GM12878 (cell line): ENCODE results near the gene ATF4. TPM values are rescaled to one million over a fixed set of nuclear protein-coding genes. Genes with fewer than 3 reads are reported as not detected.

Experiments used
- ATAC-seq: fragments of 200-7000 bp; cut with Tn5 transposase; 3 replicates; pipeline ENCODE4 v1.9.1; 2020; ENCODE audit warnings: mild to moderate bottlenecking, moderate library complexity
- BruUV-seq: library from RNA; stranded (reverse); fragments of 400-500 nt; replicated peaks from 2 replicates; lab custom pipeline; 2021; lab: Mats Ljungman, UMichigan
- CTCF ChIA-PET: fragments of 300-600 bp; sonication (Branson Sonifier 250); formaldehyde crosslinking; extraction: SDS; loops from one replicate; lab custom pipeline; 2021; ENCODE audit warnings: inconsistent platforms; lab: Yijun Ruan, JAX
- POLR2A ChIA-PET: fragments of 350-600 bp; formaldehyde crosslinking; extraction: SDS; loops from one replicate; lab custom pipeline; 2021; ENCODE audit warnings: inconsistent platforms; lab: Charles Lee
- RAD21 ChIA-PET: fragments of 300-600 bp; sonication (Branson Sonifier 250); formaldehyde crosslinking; loops from one replicate; lab custom pipeline; 2023; ENCODE audit warnings: antibody characterized with exemption; ENCODE audit not compliant: unreplicated experiment; lab: Charles Lee
- SMC1A ChIA-PET: fragments of 300-600 bp; sonication (Branson Sonifier 250); formaldehyde crosslinking; loops from one replicate; lab custom pipeline; 2023; ENCODE audit not compliant: unreplicated experiment, uncharacterized antibody; lab: Charles Lee
- DNase-seq: peaks from one replicate; pipeline ENCODE4 v3.0.0-alpha.2; 2011; ENCODE audit warnings: low read depth, low spot score
- FAIRE-seq: peaks from 3 replicates; lab custom pipeline; 2011; peaks lifted over from hg19 to GRCh38; lab: Jason Lieb, UNC
- H2AFZ ChIP-seq: 2 replicates; pipeline ENCODE4 v1.6.0; 2011; ENCODE audit warnings: low read depth, low read length, control low read depth; ENCODE audit not compliant: control insufficient read depth
- H3K27ac ChIP-seq: 2 replicates; pipeline ENCODE4 v1.5.1; 2011; ENCODE audit warnings: control low read depth; ENCODE audit not compliant: control insufficient read depth, insufficient read depth
- H3K27me3 ChIP-seq, 2 experiments: replicated peaks in 1 of 2; 2 replicates each; pipeline versions ENCODE4 v1.6.0 to v1.6.1; 2011; ENCODE audit warnings: low read length in 1 of 2; ENCODE audit not compliant: control insufficient read depth in 2 of 2, insufficient read depth in 2 of 2
- H3K36me3 ChIP-seq, 2 experiments: 2 replicates each; pipeline ENCODE4 v1.5.1; 2011; ENCODE audit warnings: low read length in 1 of 2; ENCODE audit not compliant: control insufficient read depth in 2 of 2, insufficient read depth in 2 of 2
- H3K4me1 ChIP-seq: 2 replicates; pipeline ENCODE4 v1.6.1; 2011; ENCODE audit warnings: mild to moderate bottlenecking, low read length, moderate library complexity, mixed read lengths; ENCODE audit not compliant: control insufficient read depth, insufficient read depth
- H3K4me2 ChIP-seq: 2 replicates; pipeline ENCODE4 v1.6.0; 2011; ENCODE audit warnings: control low read depth; ENCODE audit not compliant: control insufficient read depth, insufficient read depth
- H3K4me3 ChIP-seq: fragments of 200-600 bp; sonication (generic); 2 replicates; pipeline ENCODE4 v1.5.1; 2016
- H3K79me2 ChIP-seq: 2 replicates; pipeline ENCODE4 v1.6.0; 2011; ENCODE audit warnings: low read length; ENCODE audit not compliant: control insufficient read depth, insufficient read depth
- H3K9ac ChIP-seq: 2 replicates; pipeline ENCODE4 v1.8.0; 2011; ENCODE audit warnings: low read length, control low read depth, mixed read lengths; ENCODE audit not compliant: control insufficient read depth, insufficient read depth
- H3K9me3 ChIP-seq: replicated peaks from 3 replicates; pipeline ENCODE4 v1.5.1; 2011; ENCODE audit warnings: mild to moderate bottlenecking, low read length; ENCODE audit not compliant: control insufficient read depth, insufficient read depth
- H4K20me1 ChIP-seq: 2 replicates; pipeline ENCODE4 v1.6.0; 2011; ENCODE audit not compliant: control insufficient read depth, insufficient read depth
- NFIC ChIP-seq: IDR thresholded peaks from 2 replicates; pipeline ENCODE4 v1.6.1; 2012; ENCODE audit warnings: low read depth, mild to moderate bottlenecking, inconsistent platforms, low read length, moderate library complexity
- NFYA ChIP-seq: IDR thresholded peaks from 2 replicates; pipeline ENCODE4 v1.6.1; 2011; ENCODE audit warnings: low read depth, mild to moderate bottlenecking, low read length, improper control_type of control experiment, borderline replicate concordance
- SMARCA5 ChIP-seq: fragments of 450-650 bp; IDR thresholded peaks from 2 replicates; pipeline ENCODE4 v1.6.1; 2017; ENCODE audit warnings: mild to moderate bottlenecking
- STAT3 ChIP-seq: IDR thresholded peaks from 2 replicates; pipeline ENCODE4 v1.6.1; 2011; ENCODE audit warnings: low read depth, low read length, improper control_type of control experiment
- TBL1XR1 ChIP-seq: IDR thresholded peaks from 2 replicates; pipeline ENCODE4 v1.6.1; 2012; ENCODE audit warnings: low read depth, low read length, improper control_type of control experiment
- whole genome bisulfite sequencing: methylation state at CpG from one replicate; pipeline ENCODE4 v1.1.6; 2016; ENCODE audit warnings: low lambda C conversion rate; ENCODE audit not compliant: insufficient replicate concordance, insufficient coverage; ENCODE audit errors: missing lambda C conversion rate; 5-methylcytosine and 5-hydroxymethylcytosine counted together
- in situ Hi-C: fragments of 300-500 bp; cut with MboI; formaldehyde crosslinking; loops from 9 replicates; pipeline ENCODE4 v1.14.3; 2018; ENCODE audit warnings: mixed read lengths
- intact Hi-C: fragments of 100-400 bp; cut with micrococcal nuclease; formaldehyde crosslinking; loops from one replicate; pipeline ENCODE4 v1.14.2; 2022; ENCODE audit not compliant: unreplicated experiment
- polyA plus RNA-seq, 11 experiments: library from polyadenylated mRNA; depleted of rRNA in 4 of 11; unstranded in 6 of 11; stranded (reverse) in 5 of 11; fragments of >200 nt; fragmentation: Nextera tagmentation in 4 of 11; fragmentation: Illumina TruSeq in 1 of 11; extraction: Ambion mirVana in 4 of 11; extraction: Trizol in 1 of 11; gene quantifications; 1 replicate in 1 of 11; 2 replicates in 10 of 11; pipeline versions ENCODE4 v1.2.1 to v1.2.3, GENCODE V29; 2011 to 2016; ENCODE audit warnings: inconsistent platforms in 2 of 11, missing spikeins in 2 of 11, low read depth in 1 of 11
- total RNA-seq, 4 experiments: library from RNA; depleted of rRNA in 3 of 4; stranded (reverse); fragments of >200 nt in 3 of 4; fragmentation: Illumina TruSeq in 1 of 4; extraction: Trizol in 1 of 4; gene quantifications; 2 replicates each; pipeline versions ENCODE4 v1.2.1 to v1.2.3, GENCODE V29; 2013 to 2021
- TF ChIP-seq, protein P1 (sequence below), 3 experiments: IDR thresholded peaks in 2 of 3; conservative IDR thresholded peaks in 1 of 3; 2 replicates each; pipeline ENCODE4 v1.5.1; 2011; ENCODE audit warnings: low read depth in 3 of 3, low read length in 3 of 3, mild to moderate bottlenecking in 3 of 3, control low read depth in 2 of 3, moderate library complexity in 2 of 3, inconsistent platforms in 1 of 3, mixed read lengths in 1 of 3; ENCODE audit not compliant: control insufficient read depth in 2 of 3, insufficient read depth in 1 of 3; ENCODE audit errors: extremely low read depth in 1 of 3
- TF ChIP-seq, protein P2 (sequence below): fragments of 450-650 bp; IDR thresholded peaks from 2 replicates; pipeline ENCODE4 v1.6.1; 2017; ENCODE audit warnings: antibody characterized with exemption, mild to moderate bottlenecking, moderate library complexity

Gene ATF4
- total and polyA plus RNA-seq, 10 of the 15 experiments (the other 5 are each of a cell fraction or from before 2014, with no cell fraction given), result 88.3 to 605 (median 320) TPM

DNA sequence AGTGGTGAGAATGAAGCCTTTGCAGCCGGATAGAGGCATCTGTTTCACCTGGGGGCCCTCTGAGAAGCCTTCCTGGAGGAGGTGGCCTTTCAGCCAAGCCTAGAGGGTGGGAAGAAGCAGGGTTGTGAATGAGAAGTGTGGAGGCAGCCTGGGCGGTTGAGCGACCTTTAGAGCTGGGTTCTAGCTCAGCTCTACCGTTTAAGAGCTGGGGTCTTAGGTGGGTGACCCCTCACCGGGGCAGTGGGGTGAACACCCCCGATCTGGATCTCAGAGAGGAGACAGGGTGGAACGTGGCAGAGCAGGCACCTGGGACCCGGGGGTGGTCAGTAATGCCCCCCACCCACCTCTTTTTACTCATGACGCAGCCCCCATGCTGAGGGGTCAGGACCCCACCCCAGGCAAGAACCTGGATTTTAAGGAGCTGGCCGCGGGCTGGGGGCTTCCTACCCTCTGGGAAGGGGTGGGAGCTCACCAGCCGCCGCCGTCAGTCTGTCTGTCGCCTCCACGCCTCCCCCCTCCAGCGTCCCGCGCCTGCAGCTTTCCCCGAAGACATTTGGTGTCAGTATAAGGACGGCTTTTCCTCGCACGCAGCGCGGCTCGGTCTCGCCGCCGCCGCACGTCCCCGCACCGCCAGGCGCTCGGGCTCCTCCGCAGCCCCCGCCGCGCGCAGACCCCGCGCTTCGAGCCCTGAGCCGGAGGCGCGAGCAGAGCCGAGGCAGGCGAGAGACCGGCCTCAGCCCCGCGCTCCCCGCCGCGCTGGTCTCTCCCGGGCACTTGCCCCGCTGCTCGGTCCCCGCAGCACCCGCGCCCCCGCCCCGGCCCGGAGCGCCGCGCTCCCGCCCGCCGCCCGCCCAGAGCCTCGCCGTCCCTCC, 36.8 kb downstream of the ATF4 start:
- Histone ChIP-seq H3K9ac (no peak overlapping the region), H2AFZ (no peak overlapping the region), H3K36me3 (no peaks in the 10 kb centered on the region), H3K4me1 (no peaks in the 10 kb centered on the region), H3K4me3 (no peak overlapping the region), H3K27me3 (peaks cover 7 to 13% of the 10 kb centered on the region in 2 experiments; a peak in 3 of 4 replicates), H3K9me3 (no peaks in the 10 kb centered on the region), H3K79me2 (no peaks in the 10 kb centered on the region), H3K4me2 (no peak overlapping the region), H3K27ac (no peak overlapping the region), H4K20me1 (no peaks in the 10 kb centered on the region)
- no peak for DNase-seq
- WGBS, result 53% methylated on average over 37 of the region's 72 CpGs
- 0 out of 3 replicates have a peak, but pooled peaks have one; percentile 22 for ATAC-seq
- ChIA-PET POLR2A (no interaction called here), SMC1A (interaction anchor here (3.0 kb wide), 1 partner anchor 467 kb away, joined by 11 read pairs; no protein-coding TSS in a partner anchor), RAD21 (interaction anchor here (1.0 kb wide), 1 partner anchor 467 kb away, joined by 3 read pairs; no protein-coding TSS in a partner anchor), CTCF (interaction anchor here (2.4 kb wide), 1 partner anchor 468 kb away, joined by 23 read pairs; no protein-coding TSS in a partner anchor)
- BruUV-seq, result no TSS peak
- in situ Hi-C loops (no loop called here), intact Hi-C loops (loop anchor here (5.0 kb wide), 1 partner anchor 465 kb away; no protein-coding TSS in a partner anchor)
- TF ChIP-seq, protein P1, sequence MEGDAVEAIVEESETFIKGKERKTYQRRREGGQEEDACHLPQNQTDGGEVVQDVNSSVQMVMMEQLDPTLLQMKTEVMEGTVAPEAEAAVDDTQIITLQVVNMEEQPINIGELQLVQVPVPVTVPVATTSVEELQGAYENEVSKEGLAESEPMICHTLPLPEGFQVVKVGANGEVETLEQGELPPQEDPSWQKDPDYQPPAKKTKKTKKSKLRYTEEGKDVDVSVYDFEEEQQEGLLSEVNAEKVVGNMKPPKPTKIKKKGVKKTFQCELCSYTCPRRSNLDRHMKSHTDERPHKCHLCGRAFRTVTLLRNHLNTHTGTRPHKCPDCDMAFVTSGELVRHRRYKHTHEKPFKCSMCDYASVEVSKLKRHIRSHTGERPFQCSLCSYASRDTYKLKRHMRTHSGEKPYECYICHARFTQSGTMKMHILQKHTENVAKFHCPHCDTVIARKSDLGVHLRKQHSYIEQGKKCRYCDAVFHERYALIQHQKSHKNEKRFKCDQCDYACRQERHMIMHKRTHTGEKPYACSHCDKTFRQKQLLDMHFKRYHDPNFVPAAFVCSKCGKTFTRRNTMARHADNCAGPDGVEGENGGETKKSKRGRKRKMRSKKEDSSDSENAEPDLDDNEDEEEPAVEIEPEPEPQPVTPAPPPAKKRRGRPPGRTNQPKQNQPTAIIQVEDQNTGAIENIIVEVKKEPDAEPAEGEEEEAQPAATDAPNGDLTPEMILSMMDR (IDR thresholded peaks at IDR 0.05 in 2 of 3, conservative IDR thresholded peaks at IDR 0.05 in 1 of 3; ENCODE audit: control insufficient read depth in 2 of 3, extremely low read depth in 1 of 3, insufficient read depth in 1 of 3, low read depth in 3 of 3, low read length in 3 of 3), result peak in 1 of 3 experiments; percentile 22; a peak in 1 of 6 replicates
- TF ChIP-seq NFIC (no peak), STAT3 (no peak), TBL1XR1 (no peak), SMARCA5 (no peak), NFYA (no peak)
- TF ChIP-seq, protein P2, sequence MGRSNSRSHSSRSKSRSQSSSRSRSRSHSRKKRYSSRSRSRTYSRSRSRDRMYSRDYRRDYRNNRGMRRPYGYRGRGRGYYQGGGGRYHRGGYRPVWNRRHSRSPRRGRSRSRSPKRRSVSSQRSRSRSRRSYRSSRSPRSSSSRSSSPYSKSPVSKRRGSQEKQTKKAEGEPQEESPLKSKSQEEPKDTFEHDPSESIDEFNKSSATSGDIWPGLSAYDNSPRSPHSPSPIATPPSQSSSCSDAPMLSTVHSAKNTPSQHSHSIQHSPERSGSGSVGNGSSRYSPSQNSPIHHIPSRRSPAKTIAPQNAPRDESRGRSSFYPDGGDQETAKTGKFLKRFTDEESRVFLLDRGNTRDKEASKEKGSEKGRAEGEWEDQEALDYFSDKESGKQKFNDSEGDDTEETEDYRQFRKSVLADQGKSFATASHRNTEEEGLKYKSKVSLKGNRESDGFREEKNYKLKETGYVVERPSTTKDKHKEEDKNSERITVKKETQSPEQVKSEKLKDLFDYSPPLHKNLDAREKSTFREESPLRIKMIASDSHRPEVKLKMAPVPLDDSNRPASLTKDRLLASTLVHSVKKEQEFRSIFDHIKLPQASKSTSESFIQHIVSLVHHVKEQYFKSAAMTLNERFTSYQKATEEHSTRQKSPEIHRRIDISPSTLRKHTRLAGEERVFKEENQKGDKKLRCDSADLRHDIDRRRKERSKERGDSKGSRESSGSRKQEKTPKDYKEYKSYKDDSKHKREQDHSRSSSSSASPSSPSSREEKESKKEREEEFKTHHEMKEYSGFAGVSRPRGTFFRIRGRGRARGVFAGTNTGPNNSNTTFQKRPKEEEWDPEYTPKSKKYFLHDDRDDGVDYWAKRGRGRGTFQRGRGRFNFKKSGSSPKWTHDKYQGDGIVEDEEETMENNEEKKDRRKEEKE, result no peak
- FAIRE-seq, result no peak
